Thymus (tissue), 11 donors: ENCODE data around the gene RAI14. TPM values are rescaled to one million over a fixed set of nuclear protein-coding genes. Genes with fewer than 3 reads are reported as not detected.

Experiments
- DNase-seq, 9 donors: peaks; one replicate each; pipeline ENCODE4 v3.0.0-alpha.2; 2013; ENCODE audit warnings: low spot score in 9 of 9, low read depth in 6 of 9, missing footprints in 1 of 9
- H3K27ac ChIP-seq, 2 donors: one replicate each; pipeline ENCODE4 v1.5.1; 2013; ENCODE audit warnings: control low read depth in 1 of 2, low read depth in 1 of 2, low read length in 1 of 2, mild to moderate bottlenecking in 1 of 2, moderate library complexity in 1 of 2
- H3K27me3 ChIP-seq, 2 donors: one replicate each; pipeline ENCODE4 v1.5.1; 2013; ENCODE audit warnings: low read length in 1 of 2; ENCODE audit not compliant: control insufficient read depth in 2 of 2, insufficient read depth in 1 of 2
- H3K36me3 ChIP-seq, 2 donors: one replicate each; pipeline ENCODE4 v1.5.1; 2013; ENCODE audit warnings: low read length in 1 of 2, mild to moderate bottlenecking in 1 of 2, moderate library complexity in 1 of 2; ENCODE audit not compliant: control insufficient read depth in 2 of 2, insufficient read depth in 2 of 2
- H3K4me1 ChIP-seq, 2 donors: one replicate each; pipeline ENCODE4 v1.5.1; 2013; ENCODE audit warnings: low read length in 2 of 2; ENCODE audit not compliant: control insufficient read depth in 2 of 2, insufficient read depth in 2 of 2
- H3K4me3 ChIP-seq, 2 donors: one replicate each; pipeline ENCODE4 v1.5.1; 2013; ENCODE audit warnings: low read length in 2 of 2, control low read depth in 1 of 2, mild to moderate bottlenecking in 1 of 2
- H3K9me3 ChIP-seq, 2 donors: one replicate each; pipeline ENCODE4 v1.5.1; 2013; ENCODE audit warnings: low read length in 1 of 2, mild to moderate bottlenecking in 1 of 2; ENCODE audit not compliant: control insufficient read depth in 2 of 2, insufficient read depth in 1 of 2
- WGBS: extraction: QIAGEN DNeasy Blood & Tissue Kit; methylation state at CpG from one replicate; pipeline ENCODE4 v1.1.7; 2013; 5-methylcytosine and 5-hydroxymethylcytosine counted together
- polyA plus RNA-seq: library from polyadenylated mRNA; stranded (reverse); fragments of 200-250 nt; gene quantifications from one replicate; pipeline ENCODE4 v1.2.3, GENCODE V29; 2013
- total RNA-seq: library from RNA; stranded (reverse); fragments of 120-200 nt; gene quantifications from one replicate; pipeline ENCODE4 v1.2.4, GENCODE V29; 2013
- donor health status: healthy.

Gene RAI14
- total and polyA plus RNA-seq, 2 donors = 6.0 to 10.4 TPM

DNA sequence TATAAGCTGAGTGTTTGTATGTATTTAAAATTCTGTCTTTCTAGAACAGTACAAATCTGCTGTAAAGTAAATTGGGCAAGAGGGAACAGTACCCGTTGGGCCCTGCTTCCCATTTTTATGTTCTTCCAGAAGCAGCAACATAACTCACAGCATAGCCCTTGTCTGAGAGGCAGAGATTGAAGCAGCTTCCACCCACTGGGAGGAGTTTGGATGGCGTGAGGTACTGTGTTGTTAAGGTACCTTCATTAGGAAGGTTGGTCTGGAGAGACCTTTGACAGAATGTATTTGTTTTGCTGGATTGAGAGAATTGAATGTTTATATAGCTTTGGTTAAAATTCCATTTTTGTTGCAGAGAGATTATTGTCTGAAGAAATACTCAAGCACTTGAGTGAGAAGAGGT lies 24.8 kb downstream of the RAI14 start:
- 84% methylated on average over 2 of the region's 2 CpGs for WGBS
- Histone ChIP-seq H3K36me3 (no peaks in the 10 kb centered on the region), H3K27me3 (no peaks in the 10 kb centered on the region), H3K27ac (no peak overlapping the region), H3K4me1 (no peaks in the 10 kb centered on the region), H3K9me3 (no peaks in the 10 kb centered on the region), H3K4me3 (no peak overlapping the region)
- no peak for DNase-seq

DNA sequence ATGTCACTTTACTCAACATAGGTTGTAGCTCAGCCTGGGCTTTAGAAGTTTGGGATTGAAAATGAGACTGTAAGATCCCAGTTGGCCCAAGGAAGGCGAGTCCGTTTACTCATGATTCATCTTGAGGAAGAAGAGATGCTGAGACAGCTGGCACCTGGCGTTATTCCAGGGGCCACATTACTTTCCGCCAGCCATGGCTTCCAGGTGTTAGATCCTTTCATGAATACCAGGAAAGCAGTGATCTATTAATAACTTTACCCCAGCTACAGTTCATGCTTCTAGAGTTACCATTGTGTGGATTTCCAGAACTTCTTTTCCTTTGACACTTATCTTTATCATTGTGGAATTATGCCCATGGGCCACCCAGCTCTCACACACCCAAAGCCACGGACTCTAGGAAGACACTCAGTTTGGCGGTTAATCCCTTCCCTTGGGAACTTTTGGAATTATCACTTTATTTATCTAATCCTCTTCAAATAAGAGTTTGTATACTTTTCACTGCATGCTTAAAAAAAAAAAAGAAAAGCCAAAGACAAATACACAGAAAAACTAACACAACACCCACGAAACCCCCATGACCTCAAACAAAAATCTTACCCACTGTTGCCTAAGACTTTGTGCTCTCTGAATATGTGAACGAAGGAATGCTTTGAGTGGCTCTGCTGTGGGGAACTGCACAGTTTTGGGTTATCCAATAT lies 26.9 kb downstream of the RAI14 start:
- Histone ChIP-seq H3K4me1 (no peaks in the 10 kb centered on the region), H3K4me3 (no peak overlapping the region), H3K27me3 (no peaks in the 10 kb centered on the region), H3K27ac (no peak overlapping the region), H3K36me3 (no peaks in the 10 kb centered on the region), H3K9me3 (no peaks in the 10 kb centered on the region)
- WGBS = 76% methylated on average over 8 of the region's 8 CpGs
- DNase-seq = no peak

DNA sequence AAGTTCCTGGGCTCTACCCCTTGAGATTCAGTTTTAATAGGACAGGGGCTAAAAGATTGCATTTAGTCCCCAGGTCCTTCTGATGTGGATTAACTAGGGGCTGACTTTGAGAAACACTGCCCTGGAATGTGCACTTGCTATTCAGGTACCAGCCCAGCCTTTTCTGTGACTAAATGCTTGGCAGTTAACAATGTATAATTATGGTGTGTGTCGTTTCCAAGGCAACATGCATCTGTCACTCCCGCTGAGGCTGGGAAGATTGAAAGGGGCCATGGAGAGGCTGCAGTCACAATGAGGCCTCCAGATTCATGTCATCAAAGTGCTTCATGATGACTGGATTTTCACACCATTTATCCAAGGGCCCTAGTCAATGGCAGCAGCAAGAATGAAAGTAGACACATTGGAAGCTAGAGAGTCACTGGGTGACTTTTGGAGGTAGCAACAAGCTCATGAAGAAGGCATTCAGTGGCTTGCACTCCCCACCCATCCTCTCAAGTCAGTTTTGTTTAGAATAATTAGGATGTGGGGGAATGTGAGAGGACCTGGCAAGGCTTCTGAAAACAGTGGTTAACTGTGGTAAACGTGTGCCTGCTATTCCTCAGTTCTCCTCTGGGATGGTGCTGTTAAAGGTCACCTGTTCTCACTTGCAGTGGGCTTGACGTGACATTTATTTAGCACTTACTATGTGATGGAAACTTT lies 28.3 kb downstream of the RAI14 start:
- Histone ChIP-seq H3K4me3 (no peak overlapping the region), H3K4me1 (no peaks in the 10 kb centered on the region), H3K27ac (no peak overlapping the region), H3K9me3 (no peaks in the 10 kb centered on the region), H3K36me3 (no peaks in the 10 kb centered on the region), H3K27me3 (no peaks in the 10 kb centered on the region)
- 91% methylated on average over 4 of the region's 4 CpGs for WGBS
- DNase-seq = no peak

DNA sequence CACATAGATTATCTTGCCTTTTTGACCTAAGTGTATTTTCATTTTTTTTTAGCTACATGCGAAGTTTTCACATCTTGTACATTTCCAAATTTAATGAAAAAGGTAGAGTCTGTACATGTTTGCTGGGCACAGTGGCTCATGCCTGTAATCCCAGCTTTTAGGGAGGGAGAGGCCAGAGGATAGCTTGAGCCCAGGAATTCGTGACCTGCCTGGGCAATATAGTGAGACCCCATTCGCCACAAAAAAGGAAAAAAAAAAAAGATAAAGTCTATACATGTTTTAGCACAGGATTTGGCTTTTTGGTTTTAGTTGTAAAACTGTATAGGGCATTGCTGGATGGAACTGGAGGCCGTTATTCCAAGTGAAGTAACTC lies 28.8 kb downstream of the RAI14 start:
- H3K27me3 ChIP-seq = no peaks in the 10 kb centered on the region
- no peaks in the 10 kb centered on the region for H3K36me3 ChIP-seq
- no peak overlapping the region for H3K4me3 ChIP-seq
- WGBS = 97% methylated on average over 4 of the region's 4 CpGs
- DNase-seq = no peak
- no peak overlapping the region for H3K27ac ChIP-seq
- no peaks in the 10 kb centered on the region for H3K4me1 ChIP-seq
- no peaks in the 10 kb centered on the region for H3K9me3 ChIP-seq

DNA sequence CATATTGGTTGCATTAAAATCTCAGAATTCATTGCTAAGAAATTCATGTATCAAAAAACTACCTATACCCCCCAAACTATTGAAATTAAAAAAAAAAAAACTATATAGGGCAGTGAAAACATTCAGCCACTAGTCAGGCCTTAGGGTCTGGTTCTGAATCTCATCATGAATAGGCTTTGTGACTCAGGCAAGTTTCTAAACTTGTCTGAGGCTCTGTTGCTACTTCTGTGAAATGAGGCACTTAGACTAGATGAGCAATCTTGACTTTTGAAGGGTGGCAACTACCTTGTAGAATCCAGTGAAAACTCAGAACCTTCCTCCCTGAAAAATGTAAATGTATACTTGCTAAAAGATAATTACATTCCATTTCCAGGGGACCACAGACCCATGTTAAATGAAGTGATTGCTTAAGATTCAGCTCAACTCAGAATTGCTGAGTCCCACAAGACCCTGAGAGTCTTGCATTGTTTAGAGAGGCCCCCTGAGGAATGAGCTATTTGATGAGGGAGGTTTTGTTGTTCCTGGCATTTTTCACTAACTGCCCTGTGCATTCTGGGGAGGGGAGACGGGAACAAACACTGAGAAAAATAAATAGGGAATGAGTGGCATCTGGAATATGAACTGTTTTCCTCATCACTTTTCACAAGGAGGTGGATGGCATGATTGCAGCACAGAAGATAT lies 29.5 kb downstream of the RAI14 start:
- no peaks in the 10 kb centered on the region for H3K4me1 ChIP-seq
- no peaks in the 10 kb centered on the region for H3K36me3 ChIP-seq
- no peaks in the 10 kb centered on the region for H3K9me3 ChIP-seq
- DNase-seq = no peak
- WGBS = 94% methylated on average over 1 of the region's 1 CpG
- H3K4me3 ChIP-seq = no peak overlapping the region
- H3K27me3 ChIP-seq = no peaks in the 10 kb centered on the region
- H3K27ac ChIP-seq = no peak overlapping the region

DNA sequence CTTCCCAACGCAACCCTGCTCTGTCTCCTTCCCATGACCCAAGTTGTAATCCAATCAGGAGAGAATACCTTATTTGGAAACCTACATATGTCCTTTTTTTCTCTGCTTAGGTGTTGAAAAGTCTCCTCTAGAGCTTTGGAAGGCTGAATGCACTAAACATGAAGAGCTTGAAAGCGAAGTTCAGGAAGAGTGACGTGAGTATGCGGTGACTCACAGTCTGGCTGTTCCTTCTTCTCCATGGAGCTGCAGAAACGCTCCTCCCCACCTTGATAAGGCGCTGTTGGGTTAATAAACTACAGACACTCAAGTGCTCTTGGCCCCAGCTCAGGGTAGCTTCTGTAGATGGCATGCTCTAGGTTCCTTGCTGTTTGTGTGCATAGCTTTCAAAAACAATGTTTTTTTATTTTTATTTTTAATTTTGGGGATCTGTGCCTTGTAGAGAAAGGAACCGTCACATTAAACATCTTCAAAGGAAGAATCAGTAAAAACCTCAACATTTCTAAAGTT lies 30.7 kb downstream of the RAI14 start:
- H3K4me3 ChIP-seq = no peak overlapping the region
- 65% methylated on average over 7 of the region's 7 CpGs for WGBS
- peaks cover 0 to 3% of the 10 kb centered on the region in 2 donors for H3K4me1 ChIP-seq
- H3K9me3 ChIP-seq = no peaks in the 10 kb centered on the region
- H3K36me3 ChIP-seq = no peaks in the 10 kb centered on the region
- DNase-seq = no peak
- no peaks in the 10 kb centered on the region for H3K27me3 ChIP-seq
- no peak overlapping the region for H3K27ac ChIP-seq

DNA sequence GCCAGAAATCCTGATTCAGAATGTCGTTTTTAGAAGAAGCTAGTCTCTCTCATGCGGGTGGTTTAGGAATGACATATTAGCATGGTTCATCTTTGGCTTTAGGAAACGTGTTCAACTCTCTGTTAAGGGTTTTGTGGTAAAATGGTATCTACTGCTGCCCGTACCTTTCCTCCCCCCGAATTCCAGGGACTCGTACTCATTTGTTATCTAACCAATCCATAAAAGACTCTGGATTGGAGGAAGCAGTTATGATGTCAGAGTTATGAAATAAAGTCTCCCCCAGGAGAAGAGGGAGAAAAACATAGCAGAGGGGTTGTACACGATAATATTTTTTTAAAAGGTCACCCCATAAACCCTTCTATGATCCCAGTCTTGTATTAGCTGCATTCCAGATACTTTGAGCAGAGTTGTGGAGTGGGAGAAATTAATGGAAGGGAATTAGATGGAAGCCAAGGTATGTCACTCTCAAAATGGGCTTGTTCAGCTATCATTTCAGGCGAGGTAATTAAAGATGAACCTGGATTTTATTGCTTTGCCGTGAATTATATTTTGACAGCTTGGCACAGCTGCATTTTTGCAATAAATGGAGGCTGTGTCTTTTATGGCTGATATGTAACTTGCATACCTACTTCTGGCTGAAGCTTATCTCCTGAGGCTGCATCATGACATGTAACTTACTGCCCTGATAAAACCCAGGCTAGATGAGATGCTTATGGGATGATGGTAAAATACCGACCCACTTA lies 31.3 kb downstream of the RAI14 start:
- H3K27me3 ChIP-seq = no peaks in the 10 kb centered on the region
- no peak for DNase-seq
- no peaks in the 10 kb centered on the region for H3K9me3 ChIP-seq
- 85% methylated on average over 10 of the region's 10 CpGs for WGBS
- H3K36me3 ChIP-seq = no peaks in the 10 kb centered on the region
- no peak overlapping the region for H3K4me3 ChIP-seq
- peaks cover 0 to 3% of the 10 kb centered on the region in 2 donors for H3K4me1 ChIP-seq
- no peak overlapping the region for H3K27ac ChIP-seq

DNA sequence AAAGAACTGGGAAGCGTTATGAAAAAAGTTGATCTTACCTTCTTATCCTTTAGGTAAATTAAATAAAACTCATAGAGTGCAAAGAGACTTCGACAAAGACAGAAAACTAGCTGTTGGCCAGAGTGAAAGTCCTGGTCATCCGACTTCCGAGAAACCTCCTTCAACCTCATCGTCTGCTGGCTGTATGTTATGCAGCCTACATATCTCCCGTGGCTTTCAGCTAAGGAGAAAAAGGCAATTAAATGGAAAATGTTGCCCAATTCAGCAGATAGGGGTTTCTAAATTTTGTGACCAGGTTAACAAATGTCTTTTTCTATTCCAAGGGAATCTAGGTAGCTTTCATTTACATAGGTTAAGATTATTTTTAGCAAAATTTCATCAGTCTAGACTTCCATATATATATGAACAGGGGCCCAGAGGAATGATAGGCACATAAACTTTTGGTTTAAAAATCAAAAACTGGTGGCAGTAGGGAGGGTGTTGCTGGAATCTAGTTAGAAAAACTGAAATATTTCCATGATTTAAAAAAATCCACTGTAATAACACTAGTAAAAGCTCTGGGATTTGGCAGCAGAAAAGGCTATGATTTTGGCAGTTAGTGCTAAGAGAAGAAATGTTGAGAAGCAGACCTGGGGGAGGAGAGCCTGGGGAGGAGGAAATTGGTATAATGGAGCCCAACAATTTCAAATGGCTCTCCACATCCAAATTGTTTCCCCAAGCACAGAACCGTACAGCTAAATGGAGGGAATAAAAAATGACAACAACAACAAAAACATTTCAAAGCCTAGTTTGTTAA lies 32.1 kb downstream of the RAI14 start:
- Histone ChIP-seq H3K4me1 (peaks cover 0 to 3% of the 10 kb centered on the region in 2 donors), H3K27ac (no peak overlapping the region), H3K9me3 (no peaks in the 10 kb centered on the region), H3K36me3 (no peaks in the 10 kb centered on the region), H3K27me3 (no peaks in the 10 kb centered on the region), H3K4me3 (no peak overlapping the region)
- no peak for DNase-seq
- WGBS = 94% methylated on average over 7 of the region's 7 CpGs
